PC-9 (cell line): ENCODE measurements around the gene BBS9.

Experiments
- EZH2 ChIP-seq: fragments of 200-600 bp; sonication (generic); IDR thresholded peaks from 2 replicates; pipeline ENCODE4 v1.8.0; 2017; ENCODE audit warnings: antibody characterized with exemption, low read depth
- TF ChIP-seq, protein P1 (sequence below): fragments of 200-600 bp; sonication (generic); conservative IDR thresholded peaks from 2 replicates; pipeline ENCODE4 v1.6.1; 2017; ENCODE audit warnings: mixed run types, antibody characterized with exemption, mild to moderate bottlenecking, moderate library complexity

DNA sequence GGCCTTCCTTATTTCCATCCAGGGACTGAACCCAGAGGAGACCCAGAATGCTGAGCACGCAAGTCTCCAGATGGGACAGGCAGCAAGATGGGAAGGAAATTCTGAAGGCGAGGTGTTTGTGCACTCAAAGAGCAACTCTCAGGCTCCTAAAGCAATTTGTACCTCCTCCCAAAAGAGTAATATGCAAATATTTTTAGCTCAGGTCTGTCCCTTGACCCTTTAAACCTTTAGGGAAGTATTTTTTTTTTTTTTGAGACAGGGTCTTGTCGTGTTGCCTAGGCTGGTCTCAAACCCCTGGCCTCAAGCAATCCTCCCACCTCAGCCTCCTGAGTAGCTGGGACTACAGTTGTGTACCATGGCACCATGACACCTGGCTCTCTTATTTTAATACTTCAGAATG lies 28.6 kb upstream of the BBS9 start:
- TF ChIP-seq, protein P1, sequence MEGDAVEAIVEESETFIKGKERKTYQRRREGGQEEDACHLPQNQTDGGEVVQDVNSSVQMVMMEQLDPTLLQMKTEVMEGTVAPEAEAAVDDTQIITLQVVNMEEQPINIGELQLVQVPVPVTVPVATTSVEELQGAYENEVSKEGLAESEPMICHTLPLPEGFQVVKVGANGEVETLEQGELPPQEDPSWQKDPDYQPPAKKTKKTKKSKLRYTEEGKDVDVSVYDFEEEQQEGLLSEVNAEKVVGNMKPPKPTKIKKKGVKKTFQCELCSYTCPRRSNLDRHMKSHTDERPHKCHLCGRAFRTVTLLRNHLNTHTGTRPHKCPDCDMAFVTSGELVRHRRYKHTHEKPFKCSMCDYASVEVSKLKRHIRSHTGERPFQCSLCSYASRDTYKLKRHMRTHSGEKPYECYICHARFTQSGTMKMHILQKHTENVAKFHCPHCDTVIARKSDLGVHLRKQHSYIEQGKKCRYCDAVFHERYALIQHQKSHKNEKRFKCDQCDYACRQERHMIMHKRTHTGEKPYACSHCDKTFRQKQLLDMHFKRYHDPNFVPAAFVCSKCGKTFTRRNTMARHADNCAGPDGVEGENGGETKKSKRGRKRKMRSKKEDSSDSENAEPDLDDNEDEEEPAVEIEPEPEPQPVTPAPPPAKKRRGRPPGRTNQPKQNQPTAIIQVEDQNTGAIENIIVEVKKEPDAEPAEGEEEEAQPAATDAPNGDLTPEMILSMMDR = no peak
- no peak for TF ChIP-seq EZH2
